ENCODE measurements around the gene ZBTB46.

The ZBTB46 gene

GRCh38 chr20:63748070-63748933 lies 82.8 kb downstream of the ZBTB46 start:
- Histone ChIP-seq H3K9me3 (ENCODE audit: insufficient read depth, low read length) (no peaks in the 10 kb centered on the region), H2AFZ (ENCODE audit: low read depth, low read length, severe bottlenecking) (no peak overlapping the region), H3K9ac (ENCODE audit: low read length) (no peak overlapping the region), H3K9me2 (replicated peaks; ENCODE audit: insufficient read depth, low read length) (no peaks in the 10 kb centered on the region), H3K4me3 (ENCODE audit: insufficient read depth, low read length, poor library complexity, severe bottlenecking) (no peak overlapping the region), H3K4me2 (ENCODE audit: low read depth, low read length, poor library complexity, severe bottlenecking) (no peak overlapping the region), H3K27me3 (ENCODE audit: low read length) (no peaks in the 10 kb centered on the region), H3K27ac (ENCODE audit: low read depth, low read length) (no peak overlapping the region), H3K79me2 (ENCODE audit: insufficient read depth, low read length) (no peaks in the 10 kb centered on the region), H3F3A (ENCODE audit: insufficient read depth) (peaks cover 12% of the 10 kb centered on the region; the same call in 1 of the 2 replicates), H4K20me1 (ENCODE audit: low read depth, low read length) (no peaks in the 10 kb centered on the region), H3K36me3 (ENCODE audit: low read length) (no peaks in the 10 kb centered on the region)
- TF ChIP-seq CTCF (IDR thresholded peaks at IDR 0.05; ENCODE audit: insufficient read depth, low read length, poor library complexity, severe bottlenecking): no peak
- no peak for TF ChIP-seq EZH2phosphoT487 (conservative IDR thresholded peaks at IDR 0.05; ENCODE audit: low read length)

GRCh38 chr20:63747622-63748069 lies 83.4 kb downstream of the ZBTB46 start:
- Histone ChIP-seq H3K9ac (ENCODE audit: low read length) (no peak overlapping the region), H3K27ac (ENCODE audit: low read depth, low read length) (no peak overlapping the region), H2AFZ (ENCODE audit: low read depth, low read length, severe bottlenecking) (no peak overlapping the region), H3K9me3 (ENCODE audit: insufficient read depth, low read length) (no peaks in the 10 kb centered on the region), H3F3A (ENCODE audit: insufficient read depth) (peaks cover 14% of the 10 kb centered on the region; the same call in 1 of the 2 replicates), H3K9me2 (replicated peaks; ENCODE audit: insufficient read depth, low read length) (no peaks in the 10 kb centered on the region), H3K4me3 (ENCODE audit: insufficient read depth, low read length, poor library complexity, severe bottlenecking) (no peak overlapping the region), H4K20me1 (ENCODE audit: low read depth, low read length) (no peaks in the 10 kb centered on the region), H3K36me3 (ENCODE audit: low read length) (no peaks in the 10 kb centered on the region), H3K79me2 (ENCODE audit: insufficient read depth, low read length) (no peaks in the 10 kb centered on the region), H3K27me3 (ENCODE audit: low read length) (no peaks in the 10 kb centered on the region), H3K4me2 (ENCODE audit: low read depth, low read length, poor library complexity, severe bottlenecking) (peak overlapping the region; percentile 4)
- TF ChIP-seq CTCF (IDR thresholded peaks at IDR 0.05; ENCODE audit: insufficient read depth, low read length, poor library complexity, severe bottlenecking) (no peak), EZH2phosphoT487 (conservative IDR thresholded peaks at IDR 0.05; ENCODE audit: low read length) (no peak)

GRCh38 chr20:63746751-63747315 lies 84.2 kb downstream of the ZBTB46 start:
- Histone ChIP-seq H3F3A (ENCODE audit: insufficient read depth) (peaks cover 14% of the 10 kb centered on the region; the same call in 1 of the 2 replicates), H3K36me3 (ENCODE audit: low read length) (no peaks in the 10 kb centered on the region), H3K4me3 (ENCODE audit: insufficient read depth, low read length, poor library complexity, severe bottlenecking) (no peak overlapping the region), H3K9me2 (replicated peaks; ENCODE audit: insufficient read depth, low read length) (no peaks in the 10 kb centered on the region), H3K9ac (ENCODE audit: low read length) (no peak overlapping the region), H4K20me1 (ENCODE audit: low read depth, low read length) (no peaks in the 10 kb centered on the region), H3K4me2 (ENCODE audit: low read depth, low read length, poor library complexity, severe bottlenecking) (no peak overlapping the region), H3K79me2 (ENCODE audit: insufficient read depth, low read length) (no peaks in the 10 kb centered on the region), H3K27ac (ENCODE audit: low read depth, low read length) (no peak overlapping the region), H2AFZ (ENCODE audit: low read depth, low read length, severe bottlenecking) (no peak overlapping the region), H3K9me3 (ENCODE audit: insufficient read depth, low read length) (no peaks in the 10 kb centered on the region), H3K27me3 (ENCODE audit: low read length) (no peaks in the 10 kb centered on the region)
- TF ChIP-seq EZH2phosphoT487 (conservative IDR thresholded peaks at IDR 0.05; ENCODE audit: low read length): no peak
- no peak for TF ChIP-seq CTCF (IDR thresholded peaks at IDR 0.05; ENCODE audit: insufficient read depth, low read length, poor library complexity, severe bottlenecking)

All from SU-DHL-6 (cell line).